B cell (primary cell): ENCODE data around the gene NONO. TPM values are rescaled to one million over a fixed set of nuclear protein-coding genes. Genes with fewer than 3 reads are reported as not detected.

Source experiments
- polyA plus RNA-seq: library from polyadenylated mRNA; depleted of rRNA; stranded (reverse); fragments of >200 nt; gene quantifications from 2 replicates; pipeline ENCODE4 v1.2.3, GENCODE V29; 2012
- total RNA-seq, 2 donors: library from RNA; stranded (reverse); fragments of 120-200 nt in 1 of 2; gene quantifications; 1 replicate in 1 of 2; 2 replicates in 1 of 2; pipeline versions ENCODE4 v1.2.3 to v1.2.4, GENCODE V29; 2013 to 2022

The NONO gene
- total and polyA plus RNA-seq, 2 donors (not counting 1 experiment from before 2014, with no cell fraction given) = 112 to 286 TPM

Other genes starting within 250 kb of the NONO start
- 32.6 and 42.9 TPM in 2 replicates for gene SNX12, start 215.3 kb upstream of the NONO start, total RNA-seq
- gene SNX12, start 215.3 kb upstream of the NONO start, polyA plus RNA-seq = 10.5 and 11.5 TPM in 2 replicates
- gene FOXO4, start 187.8 kb upstream of the NONO start, total RNA-seq = 41.4 and 48.7 TPM in 2 replicates
- gene FOXO4, start 187.8 kb upstream of the NONO start, polyA plus RNA-seq = 6.8 and 13.4 TPM in 2 replicates
- 25.6 and 30.2 TPM in 2 replicates for gene CXorf65, start 176.9 kb upstream of the NONO start, total RNA-seq
- 24.8 and 49.6 TPM in 2 replicates for gene CXorf65, start 176.9 kb upstream of the NONO start, polyA plus RNA-seq
- 276 and 297 TPM in 2 replicates for gene IL2RG, start 172.1 kb upstream of the NONO start, total RNA-seq
- 349 and 419 TPM in 2 replicates for gene IL2RG, start 172.1 kb upstream of the NONO start, polyA plus RNA-seq
- 118 and 123 TPM in 2 replicates for gene MED12, start 165.0 kb upstream of the NONO start, total RNA-seq
- gene MED12, start 165.0 kb upstream of the NONO start, polyA plus RNA-seq = 21.8 and 34.1 TPM in 2 replicates
- 1.0 and 1.3 TPM in 2 replicates for gene NLGN3, start 138.8 kb upstream of the NONO start, total RNA-seq
- gene NLGN3, start 138.8 kb upstream of the NONO start, polyA plus RNA-seq = 0.81 and 1.1 TPM in 2 replicates
- gene GJB1, start 60.4 kb upstream of the NONO start, total RNA-seq = not detected in 2 replicates
- gene GJB1, start 60.4 kb upstream of the NONO start, polyA plus RNA-seq = not detected in 2 replicates
- gene ZMYM3, start 29.5 kb upstream of the NONO start, total RNA-seq = 40.0 and 40.6 TPM in 2 replicates
- 19.1 and 21.8 TPM in 2 replicates for gene ZMYM3, start 29.5 kb upstream of the NONO start, polyA plus RNA-seq
- 3.7 and 4.3 TPM in 2 replicates for gene ITGB1BP2, start 18.1 kb downstream of the NONO start, total RNA-seq
- gene ITGB1BP2, start 18.1 kb downstream of the NONO start, polyA plus RNA-seq = 1.9 and 2.2 TPM in 2 replicates
- gene TAF1, start 82.7 kb downstream of the NONO start, total RNA-seq = 93.5 and 97.5 TPM in 2 replicates
- 12.2 and 26.7 TPM in 2 replicates for gene TAF1, start 82.7 kb downstream of the NONO start, polyA plus RNA-seq
- 307 and 330 TPM in 2 replicates for gene OGT, start 249.5 kb downstream of the NONO start, total RNA-seq
- 235 and 331 TPM in 2 replicates for gene OGT, start 249.5 kb downstream of the NONO start, polyA plus RNA-seq